GM12878 (cell line): ENCODE measurements around the gene PIP4K2A. TPM values are rescaled to one million over a fixed set of nuclear protein-coding genes. Genes with fewer than 3 reads are reported as not detected.

Source experiments
- ATAC-seq: fragments of 200-7000 bp; cut with Tn5 transposase; 3 replicates; pipeline ENCODE4 v1.9.1; 2020; ENCODE audit warnings: mild to moderate bottlenecking, moderate library complexity
- BruUV-seq: library from RNA; stranded (reverse); fragments of 400-500 nt; replicated peaks from 2 replicates; lab custom pipeline; 2021; lab: Mats Ljungman, UMichigan
- CTCF ChIA-PET: fragments of 300-600 bp; sonication (Branson Sonifier 250); formaldehyde crosslinking; extraction: SDS; loops from one replicate; lab custom pipeline; 2021; ENCODE audit warnings: inconsistent platforms; lab: Yijun Ruan, JAX
- POLR2A ChIA-PET: fragments of 350-600 bp; formaldehyde crosslinking; extraction: SDS; loops from one replicate; lab custom pipeline; 2021; ENCODE audit warnings: inconsistent platforms; lab: Charles Lee
- RAD21 ChIA-PET: fragments of 300-600 bp; sonication (Branson Sonifier 250); formaldehyde crosslinking; loops from one replicate; lab custom pipeline; 2023; ENCODE audit warnings: antibody characterized with exemption; ENCODE audit not compliant: unreplicated experiment; lab: Charles Lee
- SMC1A ChIA-PET: fragments of 300-600 bp; sonication (Branson Sonifier 250); formaldehyde crosslinking; loops from one replicate; lab custom pipeline; 2023; ENCODE audit not compliant: unreplicated experiment, uncharacterized antibody; lab: Charles Lee
- DNase-seq: peaks from one replicate; pipeline ENCODE4 v3.0.0-alpha.2; 2011; ENCODE audit warnings: low read depth, low spot score
- FAIRE-seq: peaks from 3 replicates; lab custom pipeline; 2011; peaks lifted over from hg19 to GRCh38; lab: Jason Lieb, UNC
- H2AFZ ChIP-seq: 2 replicates; pipeline ENCODE4 v1.6.0; 2011; ENCODE audit warnings: low read depth, low read length, control low read depth; ENCODE audit not compliant: control insufficient read depth
- H3K27ac ChIP-seq: 2 replicates; pipeline ENCODE4 v1.5.1; 2011; ENCODE audit warnings: control low read depth; ENCODE audit not compliant: control insufficient read depth, insufficient read depth
- H3K27me3 ChIP-seq, 2 experiments: replicated peaks in 1 of 2; 2 replicates each; pipeline versions ENCODE4 v1.6.0 to v1.6.1; 2011; ENCODE audit warnings: low read length in 1 of 2; ENCODE audit not compliant: control insufficient read depth in 2 of 2, insufficient read depth in 2 of 2
- H3K36me3 ChIP-seq, 2 experiments: 2 replicates each; pipeline ENCODE4 v1.5.1; 2011; ENCODE audit warnings: low read length in 1 of 2; ENCODE audit not compliant: control insufficient read depth in 2 of 2, insufficient read depth in 2 of 2
- H3K4me1 ChIP-seq: 2 replicates; pipeline ENCODE4 v1.6.1; 2011; ENCODE audit warnings: mild to moderate bottlenecking, low read length, moderate library complexity, mixed read lengths; ENCODE audit not compliant: control insufficient read depth, insufficient read depth
- H3K4me2 ChIP-seq: 2 replicates; pipeline ENCODE4 v1.6.0; 2011; ENCODE audit warnings: control low read depth; ENCODE audit not compliant: control insufficient read depth, insufficient read depth
- H3K4me3 ChIP-seq: fragments of 200-600 bp; sonication (generic); 2 replicates; pipeline ENCODE4 v1.5.1; 2016
- H3K79me2 ChIP-seq: 2 replicates; pipeline ENCODE4 v1.6.0; 2011; ENCODE audit warnings: low read length; ENCODE audit not compliant: control insufficient read depth, insufficient read depth
- H3K9ac ChIP-seq: 2 replicates; pipeline ENCODE4 v1.8.0; 2011; ENCODE audit warnings: low read length, control low read depth, mixed read lengths; ENCODE audit not compliant: control insufficient read depth, insufficient read depth
- H3K9me3 ChIP-seq: replicated peaks from 3 replicates; pipeline ENCODE4 v1.5.1; 2011; ENCODE audit warnings: mild to moderate bottlenecking, low read length; ENCODE audit not compliant: control insufficient read depth, insufficient read depth
- H4K20me1 ChIP-seq: 2 replicates; pipeline ENCODE4 v1.6.0; 2011; ENCODE audit not compliant: control insufficient read depth, insufficient read depth
- MTA3 ChIP-seq: IDR thresholded peaks from 2 replicates; pipeline ENCODE4 v1.6.1; 2012; ENCODE audit warnings: low read length, inconsistent platforms, borderline replicate concordance
- WGBS: methylation state at CpG from one replicate; pipeline ENCODE4 v1.1.6; 2016; ENCODE audit warnings: low lambda C conversion rate; ENCODE audit not compliant: insufficient replicate concordance, insufficient coverage; ENCODE audit errors: missing lambda C conversion rate; 5-methylcytosine and 5-hydroxymethylcytosine counted together
- in situ Hi-C: fragments of 300-500 bp; cut with MboI; formaldehyde crosslinking; loops from 9 replicates; pipeline ENCODE4 v1.14.3; 2018; ENCODE audit warnings: mixed read lengths
- intact Hi-C: fragments of 100-400 bp; cut with micrococcal nuclease; formaldehyde crosslinking; loops from one replicate; pipeline ENCODE4 v1.14.2; 2022; ENCODE audit not compliant: unreplicated experiment
- polyA plus RNA-seq, 11 experiments: library from polyadenylated mRNA; depleted of rRNA in 4 of 11; unstranded in 6 of 11; stranded (reverse) in 5 of 11; fragments of >200 nt; fragmentation: Nextera tagmentation in 4 of 11; fragmentation: Illumina TruSeq in 1 of 11; extraction: Ambion mirVana in 4 of 11; extraction: Trizol in 1 of 11; gene quantifications; 1 replicate in 1 of 11; 2 replicates in 10 of 11; pipeline versions ENCODE4 v1.2.1 to v1.2.3, GENCODE V29; 2011 to 2016; ENCODE audit warnings: inconsistent platforms in 2 of 11, missing spikeins in 2 of 11, low read depth in 1 of 11
- total RNA-seq, 4 experiments: library from RNA; depleted of rRNA in 3 of 4; stranded (reverse); fragments of >200 nt in 3 of 4; fragmentation: Illumina TruSeq in 1 of 4; extraction: Trizol in 1 of 4; gene quantifications; 2 replicates each; pipeline versions ENCODE4 v1.2.1 to v1.2.3, GENCODE V29; 2013 to 2021
- TF ChIP-seq, protein P1 (sequence below): fragments of 150-350 bp; IDR thresholded peaks from 2 replicates; pipeline ENCODE4 v1.6.1; 2014; ENCODE audit warnings: mild to moderate bottlenecking, low read depth, low read length
- TF ChIP-seq, protein P2 (sequence below): fragments of 450-650 bp; IDR thresholded peaks from 2 replicates; pipeline ENCODE4 v1.6.1; 2017; ENCODE audit warnings: mild to moderate bottlenecking, moderate library complexity

PIP4K2A gene
- total and polyA plus RNA-seq, 10 of the 15 experiments (the other 5 are each of a cell fraction or from before 2014, with no cell fraction given) = 54.3 to 139 (median 84.4) TPM

DNA sequence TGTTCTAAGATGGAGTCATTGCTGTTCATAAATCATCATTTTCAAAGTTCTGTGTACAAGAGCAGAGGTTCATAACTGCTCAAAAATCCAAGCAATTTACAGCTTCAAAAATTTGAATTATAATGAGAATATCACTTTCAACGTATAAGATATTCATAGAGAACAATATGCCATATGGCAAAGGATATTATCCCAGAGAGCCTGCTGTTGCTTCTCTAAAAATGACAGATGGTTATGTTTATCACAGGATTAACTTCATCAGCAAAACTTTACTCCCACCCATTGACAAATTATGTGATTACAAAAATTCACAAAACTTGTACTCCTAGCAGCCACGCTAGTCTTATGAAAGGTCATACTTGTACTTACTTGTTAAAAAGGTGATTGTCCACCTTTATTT lies 105.1 kb downstream of the PIP4K2A start:
- TF ChIP-seq, protein P1, sequence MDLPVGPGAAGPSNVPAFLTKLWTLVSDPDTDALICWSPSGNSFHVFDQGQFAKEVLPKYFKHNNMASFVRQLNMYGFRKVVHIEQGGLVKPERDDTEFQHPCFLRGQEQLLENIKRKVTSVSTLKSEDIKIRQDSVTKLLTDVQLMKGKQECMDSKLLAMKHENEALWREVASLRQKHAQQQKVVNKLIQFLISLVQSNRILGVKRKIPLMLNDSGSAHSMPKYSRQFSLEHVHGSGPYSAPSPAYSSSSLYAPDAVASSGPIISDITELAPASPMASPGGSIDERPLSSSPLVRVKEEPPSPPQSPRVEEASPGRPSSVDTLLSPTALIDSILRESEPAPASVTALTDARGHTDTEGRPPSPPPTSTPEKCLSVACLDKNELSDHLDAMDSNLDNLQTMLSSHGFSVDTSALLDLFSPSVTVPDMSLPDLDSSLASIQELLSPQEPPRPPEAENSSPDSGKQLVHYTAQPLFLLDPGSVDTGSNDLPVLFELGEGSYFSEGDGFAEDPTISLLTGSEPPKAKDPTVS = no peak
- TF ChIP-seq, protein P2, sequence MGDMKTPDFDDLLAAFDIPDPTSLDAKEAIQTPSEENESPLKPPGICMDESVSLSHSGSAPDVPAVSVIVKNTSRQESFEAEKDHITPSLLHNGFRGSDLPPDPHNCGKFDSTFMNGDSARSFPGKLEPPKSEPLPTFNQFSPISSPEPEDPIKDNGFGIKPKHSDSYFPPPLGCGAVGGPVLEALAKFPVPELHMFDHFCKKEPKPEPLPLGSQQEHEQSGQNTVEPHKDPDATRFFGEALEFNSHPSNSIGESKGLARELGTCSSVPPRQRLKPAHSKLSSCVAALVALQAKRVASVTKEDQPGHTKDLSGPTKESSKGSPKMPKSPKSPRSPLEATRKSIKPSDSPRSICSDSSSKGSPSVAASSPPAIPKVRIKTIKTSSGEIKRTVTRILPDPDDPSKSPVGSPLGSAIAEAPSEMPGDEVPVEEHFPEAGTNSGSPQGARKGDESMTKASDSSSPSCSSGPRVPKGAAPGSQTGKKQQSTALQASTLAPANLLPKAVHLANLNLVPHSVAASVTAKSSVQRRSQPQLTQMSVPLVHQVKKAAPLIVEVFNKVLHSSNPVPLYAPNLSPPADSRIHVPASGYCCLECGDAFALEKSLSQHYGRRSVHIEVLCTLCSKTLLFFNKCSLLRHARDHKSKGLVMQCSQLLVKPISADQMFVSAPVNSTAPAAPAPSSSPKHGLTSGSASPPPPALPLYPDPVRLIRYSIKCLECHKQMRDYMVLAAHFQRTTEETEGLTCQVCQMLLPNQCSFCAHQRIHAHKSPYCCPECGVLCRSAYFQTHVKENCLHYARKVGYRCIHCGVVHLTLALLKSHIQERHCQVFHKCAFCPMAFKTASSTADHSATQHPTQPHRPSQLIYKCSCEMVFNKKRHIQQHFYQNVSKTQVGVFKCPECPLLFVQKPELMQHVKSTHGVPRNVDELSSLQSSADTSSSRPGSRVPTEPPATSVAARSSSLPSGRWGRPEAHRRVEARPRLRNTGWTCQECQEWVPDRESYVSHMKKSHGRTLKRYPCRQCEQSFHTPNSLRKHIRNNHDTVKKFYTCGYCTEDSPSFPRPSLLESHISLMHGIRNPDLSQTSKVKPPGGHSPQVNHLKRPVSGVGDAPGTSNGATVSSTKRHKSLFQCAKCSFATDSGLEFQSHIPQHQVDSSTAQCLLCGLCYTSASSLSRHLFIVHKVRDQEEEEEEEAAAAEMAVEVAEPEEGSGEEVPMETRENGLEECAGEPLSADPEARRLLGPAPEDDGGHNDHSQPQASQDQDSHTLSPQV = 0 out of 2 replicates have a peak, but pooled peaks have one; percentile 63
- TF ChIP-seq MTA3 = no peak
- Histone ChIP-seq H2AFZ (no peak overlapping the region), H3K27me3 (no peaks in the 10 kb centered on the region), H3K4me2 (no peak overlapping the region), H3K4me3 (no peak overlapping the region), H3K4me1 (peaks cover 74% of the 10 kb centered on the region), H4K20me1 (no peaks in the 10 kb centered on the region; the same call in 1 of the 2 replicates), H3K9me3 (peaks cover 2% of the 10 kb centered on the region; the same call in 2 of the 3 replicates), H3K9ac (no peak overlapping the region), H3K36me3 (peaks cover 13 to 31% of the 10 kb centered on the region in 2 experiments; a peak in 3 of 4 replicates), H3K27ac (no peak overlapping the region), H3K79me2 (peaks cover 76% of the 10 kb centered on the region)
- ChIA-PET RAD21 (interaction anchor here (0.9 kb wide), 1 partner anchor 101 kb away, joined by 4 read pairs; no protein-coding TSS in a partner anchor), POLR2A (interaction anchor here (0.6 to 1.5 kb wide), 6 partner anchors 9 to 101 kb away, joined by 3 to 5 read pairs (median 4); no protein-coding TSS in a partner anchor), CTCF (interaction anchor here (1.0 to 2.7 kb wide), 3 partner anchors 8 to 20 kb away, joined by 3 to 7 read pairs (median 4); no protein-coding TSS in a partner anchor), SMC1A (interaction anchor here (0.9 to 14.3 kb wide), 10 partner anchors 9 to 320 kb away, joined by 3 to 139 read pairs (median 11); no protein-coding TSS in a partner anchor)
- in situ Hi-C loops (no loop called here), intact Hi-C loops (loop anchor here (5.0 kb wide), 1 partner anchor 38 kb away; no protein-coding TSS in a partner anchor)
- BruUV-seq = no TSS peak
- FAIRE-seq = no peak
- ATAC-seq = no peak
- 79% methylated on average over 2 of the region's 2 CpGs for WGBS
- DNase-seq = no peak
